ENCODE data around the gene KRIT1.
A peak's percentile ranks its signal among the peaks of the same experiment; 100 is the strongest.

KRIT1 gene

DNA sequence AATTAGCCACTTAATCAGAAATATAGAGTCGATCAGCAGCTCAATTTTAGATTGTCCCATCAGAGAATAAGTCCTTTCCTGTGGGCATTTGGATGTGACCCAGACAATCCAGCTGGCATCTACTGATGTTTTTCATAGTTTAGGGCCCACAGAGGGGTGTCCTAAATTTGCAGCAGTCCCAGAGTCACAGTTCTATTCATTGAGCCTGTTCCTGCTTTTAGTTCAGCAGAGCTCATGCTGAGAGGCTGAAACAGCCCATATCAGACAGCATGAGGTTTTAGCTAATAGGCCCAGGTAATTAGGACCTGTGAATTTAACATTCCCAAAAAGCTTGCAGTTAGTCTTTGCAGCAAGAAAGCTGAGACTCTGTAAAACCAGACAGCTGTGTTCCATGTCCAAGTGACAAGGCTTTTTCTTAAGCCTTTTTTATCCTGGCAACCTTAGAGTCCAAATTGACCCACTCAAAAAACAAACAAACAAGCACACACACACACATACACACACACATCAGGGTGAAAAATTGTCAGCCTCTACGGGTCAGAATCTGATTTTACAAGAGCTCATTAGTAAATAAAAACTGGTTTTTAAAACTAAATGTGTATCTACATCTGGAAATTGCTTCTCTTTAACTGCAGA is 33.8 kb upstream of the KRIT1 start:
- Histone ChIP-seq H3K14ac (ENCODE audit: low read length) (no peak overlapping the region), H3K4ac (ENCODE audit: low read length) (no peak overlapping the region), H2BK15ac (ENCODE audit: low read length) (no peak overlapping the region), H2BK5ac (ENCODE audit: low read length) (no peak overlapping the region), H3K18ac (ENCODE audit: low read length) (no peak overlapping the region), H3K4me1 (ENCODE audit: control insufficient read depth in 2 of 2, insufficient read depth in 1 of 2, low read depth in 1 of 2, low read length in 2 of 2) (peaks cover 8 to 11% of the 10 kb centered on the region in 2 donors), H3K27ac (replicated peaks; ENCODE audit: low read length) (peak overlapping the region; percentile 43), H3K23ac (ENCODE audit: low read depth, low read length, poor library complexity) (no peak overlapping the region), H3K4me3 (ENCODE audit: low read length in 2 of 2) (no peak overlapping the region), H2BK120ac (ENCODE audit: low read depth, low read length) (no peak overlapping the region), H3K36me3 (replicated peaks in 1 of 2; ENCODE audit: control insufficient read depth in 2 of 2, insufficient read depth in 2 of 2, low read length in 2 of 2) (no peaks in the 10 kb centered on the region), H3K79me1 (ENCODE audit: low read depth, low read length) (peaks cover 4% of the 10 kb centered on the region), H2AFZ (ENCODE audit: low read length) (no peak overlapping the region), H2BK12ac (ENCODE audit: low read length) (no peak overlapping the region), H3K4me2 (ENCODE audit: insufficient read depth, low read length, poor library complexity, severe bottlenecking) (no peak overlapping the region), H3K27me3 (ENCODE audit: control insufficient read depth in 3 of 3, insufficient read depth in 3 of 3, low read depth in 1 of 3, low read length in 3 of 3) (no peaks in the 10 kb centered on the region), H4K8ac (ENCODE audit: low read depth, low read length) (no peak overlapping the region), H4K91ac (ENCODE audit: low read depth, low read length, poor library complexity) (no peak overlapping the region), H3K9ac (ENCODE audit: low read depth, low read length, poor library complexity) (no peak overlapping the region), H2AK5ac (ENCODE audit: low read depth, low read length) (no peak overlapping the region), H3K9me3 (replicated peaks in 1 of 2; ENCODE audit: control insufficient read depth in 2 of 2, insufficient read depth in 1 of 2, low read depth in 1 of 2, low read length in 2 of 2) (peaks cover 3 to 12% of the 10 kb centered on the region in 2 donors)
- no CpG with 5 or more reads among the region's 2 CpGs for WGBS, 2 donors (ENCODE audit: extremely low coverage in 2 of 2, insufficient read length in 2 of 2, insufficient replicate concordance in 1 of 2)
- DNase-seq (ENCODE audit: low spot score) = peak; percentile 42

- peaks cover 8 to 11% of the 10 kb centered on the region in 2 donors for H3K4me1 ChIP-seq (ENCODE audit: control insufficient read depth in 2 of 2, insufficient read depth in 1 of 2, low read depth in 1 of 2, low read length in 2 of 2)
- no peak overlapping the region for H2BK120ac ChIP-seq (ENCODE audit: low read depth, low read length)
- no peak overlapping the region for H3K18ac ChIP-seq (ENCODE audit: low read length)
- no CpG with 5 or more reads among the region's 2 CpGs for WGBS, 2 donors (ENCODE audit: extremely low coverage in 2 of 2, insufficient read length in 2 of 2, insufficient replicate concordance in 1 of 2)
- no peak overlapping the region for H3K4ac ChIP-seq (ENCODE audit: low read length)
- no peak overlapping the region for H3K4me2 ChIP-seq (ENCODE audit: insufficient read depth, low read length, poor library complexity, severe bottlenecking)
- no peak overlapping the region for H2BK12ac ChIP-seq (ENCODE audit: low read length)
- H3K14ac ChIP-seq (ENCODE audit: low read length) = no peak overlapping the region
- H3K4me3 ChIP-seq (ENCODE audit: low read length in 2 of 2) = no peak overlapping the region
- H3K9me3 ChIP-seq (replicated peaks in 1 of 2; ENCODE audit: control insufficient read depth in 2 of 2, insufficient read depth in 1 of 2, low read depth in 1 of 2, low read length in 2 of 2) = peaks cover 3 to 12% of the 10 kb centered on the region in 2 donors
- no peaks in the 10 kb centered on the region for H3K27me3 ChIP-seq (ENCODE audit: control insufficient read depth in 3 of 3, insufficient read depth in 3 of 3, low read depth in 1 of 3, low read length in 3 of 3)
- H4K8ac ChIP-seq (ENCODE audit: low read depth, low read length) = no peak overlapping the region
- no peak overlapping the region for H2AK5ac ChIP-seq (ENCODE audit: low read depth, low read length)
- DNase-seq (ENCODE audit: low spot score) = no peak
- no peak overlapping the region for H2BK15ac ChIP-seq (ENCODE audit: low read length)
- H3K23ac ChIP-seq (ENCODE audit: low read depth, low read length, poor library complexity) = no peak overlapping the region
- H2BK5ac ChIP-seq (ENCODE audit: low read length) = no peak overlapping the region
- H3K36me3 ChIP-seq (replicated peaks in 1 of 2; ENCODE audit: control insufficient read depth in 2 of 2, insufficient read depth in 2 of 2, low read length in 2 of 2) = no peaks in the 10 kb centered on the region
- H4K91ac ChIP-seq (ENCODE audit: low read depth, low read length, poor library complexity) = no peak overlapping the region
- no peak overlapping the region for H2AFZ ChIP-seq (ENCODE audit: low read length)
- no peak overlapping the region for H3K9ac ChIP-seq (ENCODE audit: low read depth, low read length, poor library complexity)
- no peak overlapping the region for H3K27ac ChIP-seq (replicated peaks; ENCODE audit: low read length)
- peaks cover 4% of the 10 kb centered on the region for H3K79me1 ChIP-seq (ENCODE audit: low read depth, low read length)
These were observed 30.7 kb upstream of the KRIT1 start for GRCh38 chr7:92276460-92276864.

GRCh38 chr7:92275327-92275726 is 29.6 kb upstream of the KRIT1 start:
- no peak overlapping the region for H2BK15ac ChIP-seq (ENCODE audit: low read length)
- H3K27me3 ChIP-seq (ENCODE audit: control insufficient read depth in 3 of 3, insufficient read depth in 3 of 3, low read depth in 1 of 3, low read length in 3 of 3) = no peaks in the 10 kb centered on the region
- H2AK5ac ChIP-seq (ENCODE audit: low read depth, low read length) = no peak overlapping the region
- peaks cover 0 to 7% of the 10 kb centered on the region in 2 donors for H3K9me3 ChIP-seq (replicated peaks in 1 of 2; ENCODE audit: control insufficient read depth in 2 of 2, insufficient read depth in 1 of 2, low read depth in 1 of 2, low read length in 2 of 2)
- no peak overlapping the region for H4K91ac ChIP-seq (ENCODE audit: low read depth, low read length, poor library complexity)
- H4K8ac ChIP-seq (ENCODE audit: low read depth, low read length) = no peak overlapping the region
- H2AFZ ChIP-seq (ENCODE audit: low read length) = no peak overlapping the region
- DNase-seq (ENCODE audit: low spot score) = no peak
- H3K14ac ChIP-seq (ENCODE audit: low read length) = no peak overlapping the region
- H3K36me3 ChIP-seq (replicated peaks in 1 of 2; ENCODE audit: control insufficient read depth in 2 of 2, insufficient read depth in 2 of 2, low read length in 2 of 2) = no peaks in the 10 kb centered on the region
- H2BK12ac ChIP-seq (ENCODE audit: low read length) = no peak overlapping the region
- no CpG with 5 or more reads among the region's 4 CpGs for WGBS, 2 donors (ENCODE audit: extremely low coverage in 2 of 2, insufficient read length in 2 of 2, insufficient replicate concordance in 1 of 2)
- peaks cover 8 to 9% of the 10 kb centered on the region in 2 donors for H3K4me1 ChIP-seq (ENCODE audit: control insufficient read depth in 2 of 2, insufficient read depth in 1 of 2, low read depth in 1 of 2, low read length in 2 of 2)
- peaks cover 2% of the 10 kb centered on the region for H3K79me1 ChIP-seq (ENCODE audit: low read depth, low read length)
- no peak overlapping the region for H2BK120ac ChIP-seq (ENCODE audit: low read depth, low read length)
- H3K4me2 ChIP-seq (ENCODE audit: insufficient read depth, low read length, poor library complexity, severe bottlenecking) = no peak overlapping the region
- no peak overlapping the region for H3K23ac ChIP-seq (ENCODE audit: low read depth, low read length, poor library complexity)
- H2BK5ac ChIP-seq (ENCODE audit: low read length) = no peak overlapping the region
- no peak overlapping the region for H3K9ac ChIP-seq (ENCODE audit: low read depth, low read length, poor library complexity)
- no peak overlapping the region for H3K27ac ChIP-seq (replicated peaks; ENCODE audit: low read length)
- no peak overlapping the region for H3K4ac ChIP-seq (ENCODE audit: low read length)
- no peak overlapping the region for H3K4me3 ChIP-seq (ENCODE audit: low read length in 2 of 2)
- H3K18ac ChIP-seq (ENCODE audit: low read length) = no peak overlapping the region

DNA sequence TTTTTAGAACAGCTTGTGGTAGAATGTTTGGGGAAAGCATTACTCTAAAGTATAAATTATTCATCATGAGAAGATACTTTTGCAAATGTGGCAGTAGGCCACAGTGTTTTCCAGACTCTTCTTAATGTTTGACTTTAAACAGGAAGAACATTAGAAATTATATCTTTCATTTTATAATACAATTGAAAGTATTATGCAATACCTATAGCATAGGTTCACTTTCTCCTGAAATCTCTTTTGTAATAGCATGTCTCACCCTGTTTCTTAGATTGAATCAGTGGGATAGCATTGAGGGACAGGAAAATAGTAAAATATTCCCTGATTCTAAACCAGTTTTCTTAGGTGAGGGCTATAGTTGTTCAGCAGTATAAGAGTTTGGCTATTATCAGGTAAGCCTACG is 23.2 kb upstream of the KRIT1 start:
- no peak overlapping the region for H2BK15ac ChIP-seq (ENCODE audit: low read length)
- H2BK120ac ChIP-seq (ENCODE audit: low read depth, low read length) = no peak overlapping the region
- no peak overlapping the region for H2BK12ac ChIP-seq (ENCODE audit: low read length)
- H3K27me3 ChIP-seq (ENCODE audit: control insufficient read depth in 3 of 3, insufficient read depth in 3 of 3, low read depth in 1 of 3, low read length in 3 of 3) = no peaks in the 10 kb centered on the region
- no CpG with 5 or more reads among the region's 1 CpG for WGBS, 2 donors (ENCODE audit: extremely low coverage in 2 of 2, insufficient read length in 2 of 2, insufficient replicate concordance in 1 of 2)
- H3K4me1 ChIP-seq (ENCODE audit: control insufficient read depth in 2 of 2, insufficient read depth in 1 of 2, low read depth in 1 of 2, low read length in 2 of 2) = no peaks in the 10 kb centered on the region
- no peak overlapping the region for H3K14ac ChIP-seq (ENCODE audit: low read length)
- peaks cover 0 to 7% of the 10 kb centered on the region in 2 donors for H3K9me3 ChIP-seq (replicated peaks in 1 of 2; ENCODE audit: control insufficient read depth in 2 of 2, insufficient read depth in 1 of 2, low read depth in 1 of 2, low read length in 2 of 2)
- no peak overlapping the region for H3K23ac ChIP-seq (ENCODE audit: low read depth, low read length, poor library complexity)
- no peak overlapping the region for H3K4me2 ChIP-seq (ENCODE audit: insufficient read depth, low read length, poor library complexity, severe bottlenecking)
- H3K18ac ChIP-seq (ENCODE audit: low read length) = no peak overlapping the region
- no peak overlapping the region for H2AFZ ChIP-seq (ENCODE audit: low read length)
- H4K8ac ChIP-seq (ENCODE audit: low read depth, low read length) = no peak overlapping the region
- no peak overlapping the region for H3K27ac ChIP-seq (replicated peaks; ENCODE audit: low read length)
- no peak overlapping the region for H3K4ac ChIP-seq (ENCODE audit: low read length)
- H2AK5ac ChIP-seq (ENCODE audit: low read depth, low read length) = no peak overlapping the region
- DNase-seq (ENCODE audit: low spot score) = no peak
- H3K4me3 ChIP-seq (ENCODE audit: low read length in 2 of 2) = no peak overlapping the region
- no peak overlapping the region for H4K91ac ChIP-seq (ENCODE audit: low read depth, low read length, poor library complexity)
- H2BK5ac ChIP-seq (ENCODE audit: low read length) = no peak overlapping the region
- H3K79me1 ChIP-seq (ENCODE audit: low read depth, low read length) = no peaks in the 10 kb centered on the region
- no peak overlapping the region for H3K9ac ChIP-seq (ENCODE audit: low read depth, low read length, poor library complexity)
- H3K36me3 ChIP-seq (replicated peaks in 1 of 2; ENCODE audit: control insufficient read depth in 2 of 2, insufficient read depth in 2 of 2, low read length in 2 of 2) = no peaks in the 10 kb centered on the region
